Measurements from ENCODE around the gene RELN.

The RELN gene

DNA sequence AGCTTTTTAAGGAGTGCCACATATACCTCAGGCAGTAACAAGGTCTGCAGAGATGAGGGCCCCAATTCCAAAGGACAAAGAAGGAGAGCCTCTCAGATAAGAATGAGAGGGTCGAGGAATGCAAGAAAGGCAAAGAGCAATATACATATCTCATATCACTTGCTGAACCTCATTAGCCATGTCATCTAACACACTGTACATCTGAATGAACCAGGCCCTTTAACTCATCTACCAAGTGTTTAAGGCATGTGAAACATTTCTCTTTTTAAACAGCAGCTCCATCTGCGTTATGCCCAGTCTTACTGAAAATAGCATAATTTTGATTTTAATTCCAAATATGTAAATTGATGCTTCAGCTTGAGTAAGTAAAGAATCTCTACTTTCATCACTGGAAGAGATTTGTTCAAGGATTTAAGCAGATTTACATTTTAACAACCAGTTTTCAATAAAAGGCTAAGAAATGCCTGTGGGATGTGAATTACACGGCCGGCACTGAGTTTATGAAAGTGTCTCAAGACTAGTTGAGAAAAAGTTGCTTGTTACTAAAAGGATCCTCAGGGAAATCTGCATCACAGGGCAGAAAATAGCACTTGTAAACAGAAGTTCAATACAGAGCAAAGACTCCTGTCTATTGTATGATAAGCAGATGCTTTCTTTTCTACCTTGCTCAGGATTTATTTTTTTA, 419.7 kb downstream of the RELN start:
- DNase-seq (ENCODE audit: low spot score): no peak

- DNase-seq (ENCODE audit: low spot score): no peak
Measured at GRCh38 chr7:103564416-103564815, 425.0 kb downstream of the RELN start.

DNA sequence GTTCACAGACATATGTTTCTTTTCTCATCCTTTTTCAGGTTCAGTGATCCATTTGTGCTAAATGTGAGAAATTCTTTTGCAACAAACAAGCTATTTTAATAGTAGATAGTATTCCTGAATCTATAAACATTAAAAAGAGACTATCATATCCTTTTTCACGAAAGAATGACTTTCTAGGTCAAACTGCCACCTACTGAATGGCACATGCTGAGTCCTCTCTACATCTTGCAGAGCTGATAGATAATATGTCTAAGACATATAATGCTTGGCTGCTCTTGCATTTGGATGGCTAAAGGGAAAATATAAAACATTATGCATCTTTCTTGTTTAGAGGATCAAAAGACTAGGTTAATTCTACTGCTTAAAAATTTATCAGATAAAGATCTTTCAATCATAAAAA, 429.3 kb downstream of the RELN start:
- DNase-seq (ENCODE audit: low spot score): no peak

- no peak for DNase-seq (ENCODE audit: low spot score)
Measured at GRCh38 chr7:103551016-103551415, 438.4 kb downstream of the RELN start.

DNA sequence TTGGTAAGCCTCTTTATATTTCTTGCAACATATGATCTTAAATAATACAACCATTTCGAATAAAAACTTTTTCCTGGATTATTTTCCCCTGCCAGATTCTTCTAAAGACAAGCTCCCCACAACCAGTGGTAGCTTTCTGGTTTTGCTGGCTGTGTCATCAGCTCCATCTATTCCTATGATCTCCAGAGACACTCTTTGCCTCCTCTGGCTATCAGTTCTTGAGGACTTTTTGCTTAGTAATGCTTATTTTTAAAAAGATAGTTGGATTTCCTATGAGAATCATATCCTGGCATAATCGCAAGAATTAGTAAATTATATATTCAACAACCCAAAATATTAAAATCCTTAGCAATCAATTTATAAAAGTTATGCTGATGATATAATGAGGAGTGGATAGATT, 439.7 kb downstream of the RELN start:
- no peak for DNase-seq (ENCODE audit: low spot score)

- no peak for DNase-seq (ENCODE audit: low spot score)
Measured at GRCh38 chr7:103547451-103548284, 441.8 kb downstream of the RELN start.

GRCh38 chr7:103542470-103542869, 447.0 kb downstream of the RELN start:
- no peak for DNase-seq (ENCODE audit: low spot score)

GRCh38 chr7:103541947-103542346, 447.5 kb downstream of the RELN start:
- no peak for DNase-seq (ENCODE audit: low spot score)

DNA sequence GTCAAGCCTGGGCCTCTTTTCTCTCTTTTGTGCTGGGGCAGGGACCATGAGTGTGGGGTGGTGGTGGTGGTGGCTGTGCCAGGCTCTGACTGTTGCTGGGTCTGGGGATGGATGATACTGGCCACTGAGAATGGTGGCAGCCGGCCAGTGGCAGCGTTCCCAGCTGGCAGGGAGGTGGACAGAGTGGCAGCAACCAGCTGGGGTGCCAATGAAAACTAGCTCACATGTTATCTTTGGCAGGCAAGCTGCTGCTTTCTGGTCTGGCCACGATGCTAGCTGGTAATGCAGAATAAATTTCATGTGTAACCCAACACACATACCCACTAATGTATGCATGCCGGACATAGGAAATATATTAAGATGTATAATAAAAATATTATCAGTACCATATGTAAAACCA, 448.4 kb downstream of the RELN start:
- no peak for DNase-seq (ENCODE audit: low spot score)

DNA sequence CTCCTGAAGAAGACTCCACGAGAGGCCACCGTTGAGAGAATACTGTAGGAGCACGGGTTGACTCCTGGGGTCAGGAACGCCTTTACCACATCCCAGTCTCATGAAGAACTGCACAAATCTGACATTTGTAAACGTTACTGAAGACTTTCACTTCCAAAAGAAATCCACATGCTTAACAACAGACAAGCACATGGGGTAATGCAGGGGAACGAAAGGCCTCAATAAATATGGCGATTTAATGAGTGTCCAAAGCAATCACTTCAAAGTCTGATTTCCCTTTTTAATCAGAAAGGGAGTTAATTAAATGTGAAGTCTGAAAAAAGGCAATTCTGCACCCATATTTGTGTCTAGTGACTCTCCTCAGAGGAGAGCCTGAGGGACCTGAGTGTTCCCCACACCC, 449.1 kb downstream of the RELN start:
- DNase-seq (ENCODE audit: low spot score): no peak

GRCh38 chr7:103539875-103540274, 449.6 kb downstream of the RELN start:
- no peak for DNase-seq (ENCODE audit: low spot score)

GRCh38 chr7:103538964-103539709, 450.3 kb downstream of the RELN start:
- no peak for DNase-seq (ENCODE audit: low spot score)

DNA sequence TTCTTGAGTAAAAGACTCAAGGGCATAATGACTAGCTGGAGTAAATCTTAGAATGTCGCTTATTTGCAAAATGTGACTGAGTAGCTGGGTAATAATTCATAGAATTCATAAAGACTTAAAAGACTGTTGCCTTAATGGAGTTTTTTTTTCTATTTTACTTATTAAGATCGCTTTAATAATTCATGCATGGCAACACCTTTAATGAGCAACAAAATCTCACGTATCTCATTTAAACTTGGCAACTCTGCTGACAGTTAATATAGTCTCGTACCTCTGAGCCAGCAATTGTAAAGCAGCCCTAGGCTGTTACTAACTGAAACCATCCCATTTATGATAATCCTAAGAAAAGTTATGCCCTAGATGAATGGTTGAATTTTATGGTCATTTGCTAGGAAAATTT, 455.7 kb downstream of the RELN start:
- DNase-seq (ENCODE audit: low spot score): no peak

- no peak for DNase-seq (ENCODE audit: low spot score)
Measured at GRCh38 chr7:103532955-103533354, 456.5 kb downstream of the RELN start.

GRCh38 chr7:103528152-103528551, 461.3 kb downstream of the RELN start:
- no peak for DNase-seq (ENCODE audit: low spot score)

GRCh38 chr7:103525937-103526336, 463.5 kb downstream of the RELN start:
- DNase-seq (ENCODE audit: low spot score): no peak

- DNase-seq (ENCODE audit: low spot score): no peak
Measured at GRCh38 chr7:103524042-103524907, 465.2 kb downstream of the RELN start.

DNA sequence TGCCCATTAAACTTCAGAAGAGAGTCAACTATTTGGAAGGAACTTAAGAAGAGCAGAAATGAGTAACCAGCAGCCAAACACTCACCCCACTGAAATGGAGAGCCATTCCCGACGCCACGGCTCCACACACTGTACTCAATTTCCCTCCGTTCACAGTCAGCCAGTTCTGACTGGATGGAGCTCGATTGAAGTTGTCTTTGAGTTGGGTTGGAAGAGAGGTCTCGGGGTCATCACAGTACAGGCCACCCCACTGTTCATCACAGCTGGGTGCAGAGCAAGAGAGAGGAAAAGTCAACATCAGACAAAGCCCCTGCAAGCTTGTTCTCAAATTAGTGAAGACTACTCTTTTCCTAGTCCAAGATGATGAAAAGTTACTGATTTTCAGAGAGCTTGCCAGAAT, 467.5 kb downstream of the RELN start:
- no peak for DNase-seq (ENCODE audit: low spot score)

GRCh38 chr7:103504505-103505135, 484.8 kb downstream of the RELN start:
- no peak for DNase-seq (ENCODE audit: low spot score)

DNA sequence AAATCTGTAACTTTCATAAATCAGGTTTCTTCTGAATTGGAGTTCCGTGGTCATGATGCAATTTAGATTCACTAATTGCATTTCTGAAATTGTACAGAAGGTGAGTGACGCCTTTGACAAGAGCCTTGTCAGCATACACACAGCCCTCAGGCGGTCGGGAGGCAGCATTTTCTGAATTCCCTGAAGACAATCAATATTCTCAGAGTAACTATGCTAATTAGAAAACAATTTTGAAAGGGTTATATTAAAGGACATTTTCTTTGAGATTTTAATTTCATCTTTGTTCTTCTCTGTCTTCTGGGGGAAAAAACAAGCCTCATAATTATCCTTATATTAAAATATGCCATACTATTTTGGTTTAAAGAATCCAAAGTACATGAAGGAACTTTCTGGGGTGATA, 488.3 kb downstream of the RELN start:
- no peak for DNase-seq (ENCODE audit: low spot score)

DNA sequence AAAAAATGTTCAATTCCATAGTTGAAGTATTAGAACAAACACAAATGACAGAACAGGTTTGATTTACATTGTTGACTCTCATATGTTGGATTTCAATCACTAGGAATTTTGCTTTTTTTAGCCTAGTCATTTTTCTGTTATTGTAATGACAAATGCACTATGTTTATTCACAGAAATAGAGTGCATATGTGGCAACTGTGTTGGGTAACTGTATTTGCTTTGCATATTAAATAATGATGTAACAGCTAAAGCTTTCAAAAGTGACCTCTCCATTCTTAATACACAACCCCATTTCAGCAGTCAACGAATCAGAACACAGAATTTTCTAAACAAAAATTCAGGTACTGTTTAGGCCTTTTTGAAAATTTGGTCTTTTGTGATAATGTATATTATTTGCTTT, 489.5 kb downstream of the RELN start:
- no peak for DNase-seq (ENCODE audit: low spot score)

- no peak for DNase-seq (ENCODE audit: low spot score)
Measured at GRCh38 chr7:103487419-103487818, 502.0 kb downstream of the RELN start.

Measured in activated CD4-positive, alpha-beta T cell treated with anti-CD3 and anti-CD28 coated beads, Interleukin-2, Interleukin-4, amounts not matched to agents 100 ng/mL and 50 ng/mL, durations not matched to agents 16 hours and 8 hours (primary cell).